ENCODE measurements around the gene IQCC.

DNA sequence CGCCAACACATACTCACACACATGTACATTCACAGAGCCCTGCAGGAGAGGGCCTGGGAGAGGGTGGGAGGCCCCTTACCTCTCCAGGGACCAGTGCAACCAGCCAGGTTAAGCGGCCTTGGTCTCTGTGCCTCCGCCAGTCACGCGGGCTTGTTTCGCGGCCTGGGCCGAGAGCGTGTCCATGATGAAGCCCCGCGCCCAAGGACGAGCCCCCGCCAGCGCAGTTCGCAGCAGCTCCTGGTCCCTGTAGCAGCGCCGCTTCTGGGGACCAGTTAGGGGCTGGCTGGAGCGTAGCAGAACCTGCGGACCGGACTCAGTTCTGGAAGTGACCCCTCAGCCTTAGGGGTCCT lies 34.3 kb downstream of the IQCC start:
- no peak for TF ChIP-seq POLR2A (IDR thresholded peaks at IDR 0.05)
- TF ChIP-seq, protein P1, sequence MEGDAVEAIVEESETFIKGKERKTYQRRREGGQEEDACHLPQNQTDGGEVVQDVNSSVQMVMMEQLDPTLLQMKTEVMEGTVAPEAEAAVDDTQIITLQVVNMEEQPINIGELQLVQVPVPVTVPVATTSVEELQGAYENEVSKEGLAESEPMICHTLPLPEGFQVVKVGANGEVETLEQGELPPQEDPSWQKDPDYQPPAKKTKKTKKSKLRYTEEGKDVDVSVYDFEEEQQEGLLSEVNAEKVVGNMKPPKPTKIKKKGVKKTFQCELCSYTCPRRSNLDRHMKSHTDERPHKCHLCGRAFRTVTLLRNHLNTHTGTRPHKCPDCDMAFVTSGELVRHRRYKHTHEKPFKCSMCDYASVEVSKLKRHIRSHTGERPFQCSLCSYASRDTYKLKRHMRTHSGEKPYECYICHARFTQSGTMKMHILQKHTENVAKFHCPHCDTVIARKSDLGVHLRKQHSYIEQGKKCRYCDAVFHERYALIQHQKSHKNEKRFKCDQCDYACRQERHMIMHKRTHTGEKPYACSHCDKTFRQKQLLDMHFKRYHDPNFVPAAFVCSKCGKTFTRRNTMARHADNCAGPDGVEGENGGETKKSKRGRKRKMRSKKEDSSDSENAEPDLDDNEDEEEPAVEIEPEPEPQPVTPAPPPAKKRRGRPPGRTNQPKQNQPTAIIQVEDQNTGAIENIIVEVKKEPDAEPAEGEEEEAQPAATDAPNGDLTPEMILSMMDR (IDR thresholded peaks at IDR 0.05) = no peak
